HEK293 (cell line): ENCODE results near the gene PARD3B.

Experiments used
- CTCF ChIA-PET: fragments of 350-600 bp; formaldehyde crosslinking; extraction: SDS; loops from one replicate; lab custom pipeline; 2021; ENCODE audit warnings: antibody characterized with exemption; lab: Yijun Ruan, JAX
- POLR2A ChIA-PET: fragments of 300-600 bp; formaldehyde crosslinking; extraction: SDS; loops from one replicate; lab custom pipeline; 2020; ENCODE audit warnings: antibody characterized with exemption, inconsistent platforms; lab: Yijun Ruan, JAX
- H3K27ac ChIP-seq: fragments of 200-500 bp; sonication (Bioruptor generic); 2 replicates; pipeline ENCODE4 v1.5.1; 2014; ENCODE audit warnings: low read depth, low read length, control low read depth, inconsistent platforms; ENCODE audit errors: extremely low read depth
- H3K36me3 ChIP-seq, 2 experiments: fragments of 200-500 bp in 1 of 2; sonication (Bioruptor generic) in 1 of 2; 1 replicate in 1 of 2; 2 replicates in 1 of 2; pipeline ENCODE4 v1.5.1; 2014 to 2017; ENCODE audit warnings: inconsistent platforms in 2 of 2, low read length in 2 of 2; ENCODE audit not compliant: control insufficient read depth in 2 of 2, insufficient read depth in 1 of 2
- H3K4me1 ChIP-seq: fragments of 200-500 bp; sonication (Bioruptor generic); 2 replicates; pipeline ENCODE4 v1.5.1; 2014; ENCODE audit warnings: mild to moderate bottlenecking, low read length, inconsistent platforms; ENCODE audit not compliant: control insufficient read depth, insufficient read depth
- H3K4me3 ChIP-seq: 2 replicates; pipeline ENCODE4 v1.5.1; 2011; ENCODE audit warnings: low read depth, mild to moderate bottlenecking, control low read depth, low read length, moderate library complexity
- H3K9me3 ChIP-seq: fragments of 200-500 bp; sonication (Bioruptor generic); 2 replicates; pipeline ENCODE4 v1.5.1; 2014; ENCODE audit warnings: low read depth, low read length, inconsistent platforms; ENCODE audit not compliant: control insufficient read depth, insufficient read depth
- GLI4 ChIP-seq: fragments of 450-650 bp; formaldehyde crosslinking; IDR thresholded peaks from 2 replicates; pipeline ENCODE4 v1.5.1; 2016; ENCODE audit warnings: missing biosample characterization, missing genetic modification characterization
- GLIS1 ChIP-seq: fragments of 450-650 bp; formaldehyde crosslinking; IDR thresholded peaks from 2 replicates; pipeline ENCODE4 v1.5.1; 2016; ENCODE audit warnings: missing biosample characterization, missing genetic modification characterization
- PRDM1 ChIP-seq: fragments of 450-650 bp; formaldehyde crosslinking; IDR thresholded peaks from 2 replicates; pipeline ENCODE4; 2016; ENCODE audit warnings: missing biosample characterization, missing genetic modification characterization
- SALL2 ChIP-seq: fragments of 450-650 bp; formaldehyde crosslinking; IDR thresholded peaks from 2 replicates; pipeline ENCODE4 v1.5.0; 2017; ENCODE audit warnings: missing biosample characterization, mild to moderate bottlenecking, missing genetic modification characterization, borderline replicate concordance
- ZBTB20 ChIP-seq: fragments of 450-650 bp; formaldehyde crosslinking; IDR thresholded peaks from 2 replicates; pipeline ENCODE4 v1.5.1; 2016; ENCODE audit warnings: missing biosample characterization, missing genetic modification characterization
- ZNF112 ChIP-seq: fragments of 450-650 bp; formaldehyde crosslinking; IDR thresholded peaks from 2 replicates; pipeline ENCODE4 v1.5.0; 2017; ENCODE audit warnings: missing biosample characterization, missing genetic modification characterization
- ZNF132 ChIP-seq: fragments of 450-650 bp; formaldehyde crosslinking; IDR thresholded peaks from 2 replicates; pipeline ENCODE4 v1.5.1; 2017; ENCODE audit warnings: missing biosample characterization, missing genetic modification characterization, borderline replicate concordance
- ZNF274 ChIP-seq, 2 experiments: fragments of 200-500 bp in 1 of 2; fragments of 450-650 bp in 1 of 2; sonication (Bioruptor generic) in 1 of 2; formaldehyde crosslinking in 1 of 2; IDR thresholded peaks; 2 replicates each; pipeline versions ENCODE4 v1.5.1 to v1.6.1; 2014 to 2016; ENCODE audit warnings: borderline replicate concordance in 1 of 2, inconsistent platforms in 1 of 2, low read length in 1 of 2, missing biosample characterization in 1 of 2, missing genetic modification characterization in 1 of 2
- ZNF302 ChIP-seq: fragments of 450-650 bp; formaldehyde crosslinking; IDR thresholded peaks from 2 replicates; pipeline ENCODE4 v1.5.1; 2016; ENCODE audit warnings: missing biosample characterization, missing genetic modification characterization, low read depth
- ZNF37A ChIP-seq: fragments of 450-650 bp; IDR thresholded peaks from 2 replicates; pipeline ENCODE4 v1.5.1; 2018; ENCODE audit warnings: missing biosample characterization, missing genetic modification characterization
- ZNF423 ChIP-seq: fragments of 450-650 bp; formaldehyde crosslinking; IDR thresholded peaks from 2 replicates; pipeline ENCODE4 v1.5.1; 2016; ENCODE audit warnings: missing biosample characterization, missing genetic modification characterization
- ZNF473 ChIP-seq: fragments of 450-650 bp; formaldehyde crosslinking; IDR thresholded peaks from 2 replicates; pipeline ENCODE4 v1.5.1; 2017; ENCODE audit warnings: missing biosample characterization, missing genetic modification characterization
- ZNF48 ChIP-seq: fragments of 450-650 bp; formaldehyde crosslinking; IDR thresholded peaks from 2 replicates; pipeline ENCODE4 v1.5.1; 2016; ENCODE audit warnings: missing biosample characterization, missing genetic modification characterization
- ZNF548 ChIP-seq: fragments of 450-650 bp; formaldehyde crosslinking; IDR thresholded peaks from 2 replicates; pipeline ENCODE4 v1.5.1; 2016; ENCODE audit warnings: missing biosample characterization, missing genetic modification characterization
- ZNF629 ChIP-seq: fragments of 450-650 bp; formaldehyde crosslinking; IDR thresholded peaks from 2 replicates; pipeline ENCODE4 v1.5.1; 2017; ENCODE audit warnings: missing biosample characterization, missing genetic modification characterization
- ZNF664 ChIP-seq: fragments of 450-650 bp; formaldehyde crosslinking; IDR thresholded peaks from 2 replicates; pipeline ENCODE4 v1.5.1; 2016; ENCODE audit warnings: missing biosample characterization, missing genetic modification characterization
- ZNF701 ChIP-seq: fragments of 450-650 bp; formaldehyde crosslinking; IDR thresholded peaks from 2 replicates; pipeline ENCODE4 v1.5.1; 2016; ENCODE audit warnings: missing biosample characterization, missing genetic modification characterization
- ZNF791 ChIP-seq: fragments of 450-650 bp; formaldehyde crosslinking; IDR thresholded peaks from 2 replicates; pipeline ENCODE4 v1.5.1; 2016; ENCODE audit warnings: missing biosample characterization, missing genetic modification characterization
- ZXDB ChIP-seq: fragments of 450-650 bp; formaldehyde crosslinking; IDR thresholded peaks from 2 replicates; pipeline ENCODE4 v1.5.1; 2016; ENCODE audit warnings: missing biosample characterization, missing genetic modification characterization
- TF ChIP-seq, protein P1 (sequence below): fragments of 450-650 bp; formaldehyde crosslinking; IDR thresholded peaks from 2 replicates; pipeline ENCODE4 v1.5.1; 2017; ENCODE audit warnings: missing biosample characterization, mild to moderate bottlenecking, missing genetic modification characterization, moderate library complexity
- TF ChIP-seq, protein P2 (sequence below): fragments of 450-650 bp; formaldehyde crosslinking; IDR thresholded peaks from 2 replicates; pipeline ENCODE4 v1.5.1; 2016; ENCODE audit warnings: missing biosample characterization, missing genetic modification characterization
- TF ChIP-seq, protein P3 (sequence below): fragments of 450-650 bp; IDR thresholded peaks from 2 replicates; pipeline ENCODE4 v1.5.1; 2018; ENCODE audit warnings: missing biosample characterization, missing genetic modification characterization
- TF ChIP-seq, protein P4 (sequence below): IDR thresholded peaks from 2 replicates; pipeline ENCODE4 v1.6.1; 2011; ENCODE audit warnings: mild to moderate bottlenecking, low read depth, low read length, borderline replicate concordance
- TF ChIP-seq, protein P5 (sequence below): fragments of 450-650 bp; formaldehyde crosslinking; IDR thresholded peaks from 2 replicates; pipeline ENCODE4 v1.5.1; 2016; ENCODE audit warnings: missing biosample characterization, missing genetic modification characterization

The PARD3B gene

DNA sequence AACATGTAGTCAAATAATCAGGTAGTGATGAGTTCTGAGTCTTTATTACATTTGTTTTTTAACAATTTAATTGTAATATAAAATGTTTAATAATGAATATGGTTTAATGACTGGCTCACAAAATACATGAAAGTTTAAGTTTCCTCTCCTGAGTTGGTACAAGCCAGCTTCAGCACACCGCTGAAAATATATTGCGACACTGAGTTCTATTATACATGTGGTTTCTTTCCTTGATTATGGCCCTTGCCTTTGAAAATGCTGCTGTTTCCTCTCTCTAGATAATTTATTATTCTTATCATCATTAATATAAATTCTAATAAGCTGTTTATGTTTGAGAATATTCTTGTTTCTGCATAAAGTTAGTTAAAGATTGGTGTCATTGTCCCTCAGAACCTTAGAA is 249.3 kb downstream of the PARD3B start:
- no peaks in the 10 kb centered on the region for H3K36me3 ChIP-seq
- TF ChIP-seq, protein P1, sequence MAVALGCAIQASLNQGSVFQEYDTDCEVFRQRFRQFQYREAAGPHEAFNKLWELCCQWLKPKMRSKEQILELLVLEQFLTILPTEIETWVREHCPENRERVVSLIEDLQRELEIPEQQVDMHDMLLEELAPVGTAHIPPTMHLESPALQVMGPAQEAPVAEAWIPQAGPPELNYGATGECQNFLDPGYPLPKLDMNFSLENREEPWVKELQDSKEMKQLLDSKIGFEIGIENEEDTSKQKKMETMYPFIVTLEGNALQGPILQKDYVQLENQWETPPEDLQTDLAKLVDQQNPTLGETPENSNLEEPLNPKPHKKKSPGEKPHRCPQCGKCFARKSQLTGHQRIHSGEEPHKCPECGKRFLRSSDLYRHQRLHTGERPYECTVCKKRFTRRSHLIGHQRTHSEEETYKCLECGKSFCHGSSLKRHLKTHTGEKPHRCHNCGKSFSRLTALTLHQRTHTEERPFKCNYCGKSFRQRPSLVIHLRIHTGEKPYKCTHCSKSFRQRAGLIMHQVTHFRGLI = no peak
- no peak for TF ChIP-seq ZNF701
- no peak for TF ChIP-seq ZNF302
- no peak for TF ChIP-seq ZNF473 (tag by site-specific recombination)
- TF ChIP-seq ZNF132 (tag by site-specific recombination) = no peak
- TF ChIP-seq, all 188 proteins: peak for 0
- ChIA-PET POLR2A (no interaction called here), CTCF (no interaction called here)
- H3K27ac ChIP-seq = no peak overlapping the region
- H3K4me3 ChIP-seq = no peak overlapping the region
- H3K9me3 ChIP-seq = no peaks in the 10 kb centered on the region
- H3K4me1 ChIP-seq = no peaks in the 10 kb centered on the region

DNA sequence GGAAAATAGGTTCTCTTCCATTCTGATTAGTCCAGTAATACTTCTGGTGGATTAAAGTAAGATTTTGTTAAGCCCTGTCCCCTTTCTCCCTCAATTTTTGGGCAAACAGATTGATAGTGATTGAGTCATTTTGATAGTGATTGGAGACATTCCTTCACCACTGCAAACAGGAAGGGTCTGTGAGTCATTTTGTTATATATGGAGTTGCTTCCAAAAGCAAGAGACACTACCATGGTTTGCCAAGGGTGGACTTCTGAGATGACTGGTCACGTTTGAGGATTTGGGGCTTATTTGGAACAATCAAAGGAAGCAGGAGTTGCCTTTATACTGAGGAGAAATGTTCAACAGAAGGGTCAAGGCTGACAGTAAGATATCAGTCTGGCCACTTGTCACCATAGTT is 249.9 kb downstream of the PARD3B start:
- H3K27ac ChIP-seq = no peak overlapping the region
- CTCF ChIA-PET = no interaction called here
- H3K36me3 ChIP-seq = no peaks in the 10 kb centered on the region
- H3K9me3 ChIP-seq = no peaks in the 10 kb centered on the region
- TF ChIP-seq, protein P2, sequence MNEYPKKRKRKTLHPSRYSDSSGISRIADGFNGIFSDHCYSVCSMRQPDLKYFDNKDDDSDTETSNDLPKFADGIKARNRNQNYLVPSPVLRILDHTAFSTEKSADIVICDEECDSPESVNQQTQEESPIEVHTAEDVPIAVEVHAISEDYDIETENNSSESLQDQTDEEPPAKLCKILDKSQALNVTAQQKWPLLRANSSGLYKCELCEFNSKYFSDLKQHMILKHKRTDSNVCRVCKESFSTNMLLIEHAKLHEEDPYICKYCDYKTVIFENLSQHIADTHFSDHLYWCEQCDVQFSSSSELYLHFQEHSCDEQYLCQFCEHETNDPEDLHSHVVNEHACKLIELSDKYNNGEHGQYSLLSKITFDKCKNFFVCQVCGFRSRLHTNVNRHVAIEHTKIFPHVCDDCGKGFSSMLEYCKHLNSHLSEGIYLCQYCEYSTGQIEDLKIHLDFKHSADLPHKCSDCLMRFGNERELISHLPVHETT (tag by site-specific recombination) = no peak
- TF ChIP-seq SALL2 (no peak), ZNF548 (no peak), ZNF112 (no peak), GLIS1 (tag by site-specific recombination) (no peak), PRDM1 (tag by site-specific recombination) (no peak), ZNF274 (IDR thresholded peaks at IDR 0.05; ENCODE audit: low read length) (no peak), ZNF274 (tag by site-specific recombination; IDR thresholded peaks at IDR 0.05; ENCODE audit: borderline replicate concordance) (no peak), ZXDB (tag by site-specific recombination) (no peak), ZBTB20 (tag by site-specific recombination) (no peak), ZNF423 (tag by site-specific recombination) (no peak), GLI4 (tag by site-specific recombination) (no peak), ZNF664 (tag by site-specific recombination) (no peak), ZNF48 (tag by site-specific recombination) (no peak), ZNF791 (no peak), ZNF37A (tag by site-specific recombination) (no peak), ZNF629 (tag by site-specific recombination) (no peak)
- TF ChIP-seq, protein P3, sequence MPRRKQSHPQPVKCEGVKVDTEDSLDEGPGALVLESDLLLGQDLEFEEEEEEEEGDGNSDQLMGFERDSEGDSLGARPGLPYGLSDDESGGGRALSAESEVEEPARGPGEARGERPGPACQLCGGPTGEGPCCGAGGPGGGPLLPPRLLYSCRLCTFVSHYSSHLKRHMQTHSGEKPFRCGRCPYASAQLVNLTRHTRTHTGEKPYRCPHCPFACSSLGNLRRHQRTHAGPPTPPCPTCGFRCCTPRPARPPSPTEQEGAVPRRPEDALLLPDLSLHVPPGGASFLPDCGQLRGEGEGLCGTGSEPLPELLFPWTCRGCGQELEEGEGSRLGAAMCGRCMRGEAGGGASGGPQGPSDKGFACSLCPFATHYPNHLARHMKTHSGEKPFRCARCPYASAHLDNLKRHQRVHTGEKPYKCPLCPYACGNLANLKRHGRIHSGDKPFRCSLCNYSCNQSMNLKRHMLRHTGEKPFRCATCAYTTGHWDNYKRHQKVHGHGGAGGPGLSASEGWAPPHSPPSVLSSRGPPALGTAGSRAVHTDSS (tag by site-specific recombination) = no peak
- TF ChIP-seq, protein P4, sequence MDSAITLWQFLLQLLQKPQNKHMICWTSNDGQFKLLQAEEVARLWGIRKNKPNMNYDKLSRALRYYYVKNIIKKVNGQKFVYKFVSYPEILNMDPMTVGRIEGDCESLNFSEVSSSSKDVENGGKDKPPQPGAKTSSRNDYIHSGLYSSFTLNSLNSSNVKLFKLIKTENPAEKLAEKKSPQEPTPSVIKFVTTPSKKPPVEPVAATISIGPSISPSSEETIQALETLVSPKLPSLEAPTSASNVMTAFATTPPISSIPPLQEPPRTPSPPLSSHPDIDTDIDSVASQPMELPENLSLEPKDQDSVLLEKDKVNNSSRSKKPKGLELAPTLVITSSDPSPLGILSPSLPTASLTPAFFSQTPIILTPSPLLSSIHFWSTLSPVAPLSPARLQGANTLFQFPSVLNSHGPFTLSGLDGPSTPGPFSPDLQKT = no peak
- TF ChIP-seq, protein P5, sequence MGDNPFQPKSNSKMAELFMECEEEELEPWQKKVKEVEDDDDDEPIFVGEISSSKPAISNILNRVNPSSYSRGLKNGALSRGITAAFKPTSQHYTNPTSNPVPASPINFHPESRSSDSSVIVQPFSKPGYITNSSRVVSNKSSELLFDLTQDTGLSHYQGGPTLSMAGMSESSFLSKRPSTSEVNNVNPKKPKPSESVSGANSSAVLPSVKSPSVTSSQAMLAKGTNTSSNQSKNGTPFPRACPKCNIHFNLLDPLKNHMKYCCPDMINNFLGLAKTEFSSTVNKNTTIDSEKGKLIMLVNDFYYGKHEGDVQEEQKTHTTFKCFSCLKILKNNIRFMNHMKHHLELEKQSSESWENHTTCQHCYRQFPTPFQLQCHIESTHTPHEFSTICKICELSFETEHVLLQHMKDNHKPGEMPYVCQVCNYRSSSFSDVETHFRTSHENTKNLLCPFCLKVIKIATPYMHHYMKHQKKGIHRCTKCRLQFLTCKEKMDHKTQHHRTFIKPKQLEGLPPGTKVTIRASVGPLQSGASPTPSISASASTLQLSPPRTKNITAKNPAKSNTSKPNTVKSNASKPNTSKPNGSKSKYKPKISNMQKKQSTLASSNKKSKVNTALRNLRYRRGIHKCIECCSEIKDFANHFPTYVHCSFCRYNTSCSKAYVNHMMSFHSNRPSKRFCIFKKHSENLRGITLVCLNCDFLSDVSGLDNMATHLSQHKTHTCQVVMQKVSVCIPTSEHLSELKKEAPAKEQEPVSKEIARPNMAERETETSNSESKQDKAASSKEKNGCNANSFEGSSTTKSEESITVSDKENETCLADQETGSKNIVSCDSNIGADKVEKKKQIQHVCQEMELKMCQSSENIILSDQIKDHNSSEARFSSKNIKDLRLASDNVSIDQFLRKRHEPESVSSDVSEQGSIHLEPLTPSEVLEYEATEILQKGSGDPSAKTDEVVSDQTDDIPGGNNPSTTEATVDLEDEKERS (tag by site-specific recombination) = no peak
- H3K4me3 ChIP-seq = no peak overlapping the region
- H3K4me1 ChIP-seq = no peaks in the 10 kb centered on the region
- POLR2A ChIA-PET = no interaction called here
